Measurements from ENCODE around the gene BAHCC1. TPM values are rescaled to one million over a fixed set of nuclear protein-coding genes. Genes with fewer than 3 reads are reported as not detected.
"Not testable (repeated sequence)": the region's sequence is repeated elsewhere in the genome, so short reads cannot be mapped to it uniquely, and the experiment has no call there.

Gene BAHCC1
- total RNA-seq, 1 donor from 2014 or later: 0.05 TPM

- intact Hi-C loops (cut with micrococcal nuclease): no loop called here
Observed at GRCh38 chr17:81411305-81411704, 16.0 kb downstream of the BAHCC1 start.

- intact Hi-C loops (cut with micrococcal nuclease): no loop called here
Observed at GRCh38 chr17:81412490-81413093, 17.3 kb downstream of the BAHCC1 start.

GRCh38 chr17:81413497-81414135, 18.4 kb downstream of the BAHCC1 start:
- intact Hi-C loops (cut with micrococcal nuclease): no loop called here

GRCh38 chr17:81414756-81415516, 19.7 kb downstream of the BAHCC1 start:
- intact Hi-C loops (cut with micrococcal nuclease): no loop called here

- intact Hi-C loops (cut with micrococcal nuclease): no loop called here
Observed at GRCh38 chr17:81415681-81416080, 20.4 kb downstream of the BAHCC1 start.

GRCh38 chr17:81416612-81417011, 21.4 kb downstream of the BAHCC1 start:
- intact Hi-C loops (cut with micrococcal nuclease): no loop called here

GRCh38 chr17:81417049-81417878, 22.0 kb downstream of the BAHCC1 start:
- intact Hi-C loops (cut with micrococcal nuclease): no loop called here

- intact Hi-C loops (cut with micrococcal nuclease): no loop called here
Observed at GRCh38 chr17:81417879-81418709, 22.8 kb downstream of the BAHCC1 start.

- intact Hi-C loops (cut with micrococcal nuclease): no loop called here
Observed at GRCh38 chr17:81418710-81419318, 23.6 kb downstream of the BAHCC1 start.

GRCh38 chr17:81419319-81419885, 24.1 kb downstream of the BAHCC1 start:
- intact Hi-C loops (cut with micrococcal nuclease): no loop called here

- intact Hi-C loops (cut with micrococcal nuclease): no loop called here
Observed at GRCh38 chr17:81419886-81420768, 24.9 kb downstream of the BAHCC1 start.

GRCh38 chr17:81420769-81421462, 25.7 kb downstream of the BAHCC1 start:
- intact Hi-C loops (cut with micrococcal nuclease): no loop called here

GRCh38 chr17:81422776-81423697, 27.8 kb downstream of the BAHCC1 start:
- intact Hi-C loops (cut with micrococcal nuclease): no loop called here

GRCh38 chr17:81423698-81424071, 28.4 kb downstream of the BAHCC1 start:
- intact Hi-C loops (cut with micrococcal nuclease): no loop called here

GRCh38 chr17:81424151-81425017, 29.1 kb downstream of the BAHCC1 start:
- intact Hi-C loops (cut with micrococcal nuclease): no loop called here

GRCh38 chr17:81425041-81425440, 29.8 kb downstream of the BAHCC1 start:
- intact Hi-C loops (cut with micrococcal nuclease): not testable (repeated sequence)

Measured in T-helper 1 cell treated with Interleukin-12 subunit alpha and Interleukin-12 subunit beta and Interleukin-4 antibody, amounts not matched to agents 30 ng/mL and 1 ng/mL, for 36 hours (primary cell).